Mammary epithelial cell (primary cell): ENCODE results near the gene EVA1A.

Source experiments
- CTCF ChIP-seq, 2 donors: IDR thresholded peaks in 1 of 2; conservative IDR thresholded peaks in 1 of 2; 2 replicates each; pipeline ENCODE4 v1.5.1; 2011 to 2012; ENCODE audit warnings: inconsistent platforms in 2 of 2, low read length in 2 of 2, mild to moderate bottlenecking in 2 of 2, control low read depth in 1 of 2, low read depth in 1 of 2; ENCODE audit not compliant: insufficient read depth in 1 of 2; ENCODE audit errors: extremely low read depth in 1 of 2
- EZH2 ChIP-seq: IDR thresholded peaks from 2 replicates; pipeline ENCODE4 v1.6.1; 2012; ENCODE audit warnings: low read length, inconsistent platforms, borderline replicate concordance

GRCh38 chr2:75609334-75609689 is 48.6 kb upstream of the EVA1A start:
- TF ChIP-seq CTCF (conservative IDR thresholded peaks at IDR 0.05 in 1 of 2, IDR thresholded peaks at IDR 0.05 in 1 of 2; ENCODE audit: extremely low read depth in 1 of 2, insufficient read depth in 1 of 2, low read depth in 1 of 2, low read length in 2 of 2): no peak
- no peak for TF ChIP-seq EZH2
